H9 (cell line): ENCODE measurements around the gene SH3BP1. TPM values are rescaled to one million over a fixed set of nuclear protein-coding genes. Genes with fewer than 3 reads are reported as not detected.
A peak's percentile ranks its signal among the peaks of the same experiment; 100 is the strongest.

ENCODE experiments used
- DNase-seq: peaks from one replicate; pipeline ENCODE4 v3.0.0-alpha.2; 2017
- H2AFZ ChIP-seq: one replicate; pipeline ENCODE4 v1.6.1; 2013; ENCODE audit warnings: mild to moderate bottlenecking, low read length, control low read depth, moderate library complexity
- H2AK5ac ChIP-seq: 2 replicates; pipeline ENCODE4 v1.6.1; 2013; ENCODE audit warnings: low read length, control low read depth, mixed read lengths; ENCODE audit not compliant: insufficient read length
- H2BK120ac ChIP-seq: one replicate; pipeline ENCODE4 v1.6.1; 2013; ENCODE audit warnings: low read depth, mild to moderate bottlenecking, low read length, control low read depth, inconsistent platforms; ENCODE audit not compliant: poor library complexity, severe bottlenecking
- H2BK12ac ChIP-seq: 2 replicates; pipeline ENCODE4 v1.6.1; 2013; ENCODE audit warnings: low read length, control low read depth, mixed read lengths, low read depth; ENCODE audit not compliant: insufficient read length
- H2BK15ac ChIP-seq: 2 replicates; pipeline ENCODE4 v1.6.1; 2013; ENCODE audit warnings: low read depth, low read length, control low read depth
- H2BK20ac ChIP-seq: one replicate; pipeline ENCODE4 v1.6.1; 2013; ENCODE audit warnings: low read depth, mild to moderate bottlenecking, low read length, control low read depth, inconsistent platforms; ENCODE audit not compliant: poor library complexity, severe bottlenecking
- H2BK5ac ChIP-seq: 2 replicates; pipeline ENCODE4 v1.6.1; 2013; ENCODE audit warnings: low read length, control low read depth, mixed read lengths; ENCODE audit not compliant: insufficient read length
- H3K14ac ChIP-seq: 2 replicates; pipeline ENCODE4 v1.6.1; 2013; ENCODE audit warnings: low read length, control low read depth; ENCODE audit not compliant: insufficient read depth
- H3K18ac ChIP-seq: 2 replicates; pipeline ENCODE4 v1.6.1; 2013; ENCODE audit warnings: low read depth, mild to moderate bottlenecking, mixed read lengths, low read length, control low read depth; ENCODE audit not compliant: insufficient read length
- H3K23ac ChIP-seq: 2 replicates; pipeline ENCODE4 v1.6.1; 2013; ENCODE audit warnings: low read length, control low read depth, mixed read lengths, low read depth; ENCODE audit not compliant: insufficient read length
- H3K23me2 ChIP-seq: 2 replicates; pipeline ENCODE4 v1.6.1; 2013; ENCODE audit warnings: low read depth, mild to moderate bottlenecking, mixed read lengths, low read length, control low read depth; ENCODE audit not compliant: insufficient read length, poor library complexity, severe bottlenecking
- H3K27ac ChIP-seq: 2 replicates; pipeline ENCODE4 v1.5.1; 2013; ENCODE audit warnings: low read length, control low read depth, mixed read lengths, low read depth; ENCODE audit not compliant: insufficient read length
- H3K27me3 ChIP-seq: 2 replicates; pipeline ENCODE4 v1.6.1; 2013; ENCODE audit warnings: low read length, control low read depth, inconsistent platforms; ENCODE audit not compliant: insufficient read depth
- H3K4ac ChIP-seq: 2 replicates; pipeline ENCODE4 v1.6.1; 2013; ENCODE audit warnings: low read depth, mild to moderate bottlenecking, control low read depth, inconsistent platforms, low read length, moderate library complexity
- H3K4me1 ChIP-seq: 2 replicates; pipeline ENCODE4 v1.6.1; 2013; ENCODE audit warnings: low read length, control low read depth, inconsistent platforms; ENCODE audit not compliant: insufficient read depth
- H3K4me2 ChIP-seq: 2 replicates; pipeline ENCODE4 v1.6.1; 2013; ENCODE audit warnings: low read length, control low read depth, mixed read lengths; ENCODE audit not compliant: insufficient read length, insufficient read depth
- H3K56ac ChIP-seq: 2 replicates; pipeline ENCODE4 v1.6.1; 2013; ENCODE audit warnings: low read depth, mild to moderate bottlenecking, mixed read lengths, low read length, control low read depth; ENCODE audit not compliant: insufficient read length
- H3K79me1 ChIP-seq: 2 replicates; pipeline ENCODE4 v1.6.1; 2013; ENCODE audit warnings: low read depth, mild to moderate bottlenecking, moderate library complexity, low read length, control low read depth, inconsistent platforms; ENCODE audit not compliant: insufficient read depth, poor library complexity, severe bottlenecking
- H3K79me2 ChIP-seq: 2 replicates; pipeline ENCODE4 v1.6.1; 2013; ENCODE audit warnings: low read length, control low read depth, inconsistent platforms; ENCODE audit not compliant: insufficient read depth
- H3K9ac ChIP-seq: 2 replicates; pipeline ENCODE4 v1.6.1; 2013; ENCODE audit warnings: low read length, control low read depth, mixed read lengths; ENCODE audit not compliant: insufficient read length; ENCODE audit errors: extremely low read depth
- H3K9me3 ChIP-seq: one replicate; pipeline ENCODE4 v1.6.1; 2013; ENCODE audit warnings: low read depth, low read length, inconsistent platforms; ENCODE audit not compliant: control insufficient read depth
- H3T11ph ChIP-seq: one replicate; pipeline ENCODE4 v1.6.1; 2013; ENCODE audit warnings: mild to moderate bottlenecking, low read length, control low read depth, inconsistent platforms
- H4K20me1 ChIP-seq: one replicate; pipeline ENCODE4 v1.6.1; 2013; ENCODE audit not compliant: control insufficient read depth, insufficient read length, insufficient read depth
- H4K5ac ChIP-seq: 2 replicates; pipeline ENCODE4 v1.6.1; 2013; ENCODE audit warnings: low read depth, mild to moderate bottlenecking, mixed read lengths, low read length, control low read depth; ENCODE audit not compliant: insufficient read length
- H4K8ac ChIP-seq: replicated peaks from 2 replicates; pipeline ENCODE4 v1.6.1; 2013; ENCODE audit warnings: low read length, control low read depth, mixed read lengths, low read depth; ENCODE audit not compliant: insufficient read length
- H4K91ac ChIP-seq: 2 replicates; pipeline ENCODE4 v1.6.1; 2013; ENCODE audit warnings: low read depth, mild to moderate bottlenecking, moderate library complexity, mixed read lengths, low read length, control low read depth; ENCODE audit not compliant: insufficient read length
- H3K27ac Mint-ChIP-seq, 3 experiments: 2 replicates in 2 of 3; 3 replicates in 1 of 3; pipeline ENCODE4 v1.8.0; 2020 to 2021; ENCODE audit warnings: mixed read lengths in 3 of 3, mild to moderate bottlenecking in 1 of 3, moderate library complexity in 1 of 3
- H3K27me3 Mint-ChIP-seq: 2 replicates; pipeline ENCODE4 v1.8.0; 2021; ENCODE audit warnings: low read depth, mild to moderate bottlenecking, moderate library complexity, mixed read lengths
- H3K36me3 Mint-ChIP-seq, 3 experiments: 2 replicates in 2 of 3; 3 replicates in 1 of 3; pipeline ENCODE4 v1.8.0; 2020 to 2021; ENCODE audit warnings: low read depth in 3 of 3, mixed read lengths in 3 of 3; ENCODE audit not compliant: insufficient read depth in 1 of 3
- H3K4me1 Mint-ChIP-seq, 2 experiments: 2 replicates each; pipeline ENCODE4 v1.8.0; 2020; ENCODE audit warnings: mixed read lengths in 2 of 2
- H3K4me3 Mint-ChIP-seq, 2 experiments: 2 replicates in 1 of 2; 3 replicates in 1 of 2; pipeline ENCODE4 v1.8.0; 2020 to 2021; ENCODE audit warnings: mild to moderate bottlenecking in 2 of 2, mixed read lengths in 2 of 2, moderate library complexity in 1 of 2
- H3K9me3 Mint-ChIP-seq, 2 experiments: 2 replicates in 1 of 2; 3 replicates in 1 of 2; pipeline ENCODE4 v1.8.0; 2020; ENCODE audit warnings: mild to moderate bottlenecking in 2 of 2, mixed read lengths in 2 of 2, moderate library complexity in 1 of 2
- WGBS: extraction: QIAGEN DNeasy Blood & Tissue Kit; methylation state at CpG from one replicate; pipeline ENCODE4 v1.1.7; 2013; ENCODE audit warnings: missing lambda C conversion rate, low lambda C conversion rate, mixed read lengths; ENCODE audit not compliant: insufficient read length; ENCODE audit errors: extremely low coverage; 5-methylcytosine and 5-hydroxymethylcytosine counted together
- total RNA-seq: library from RNA; stranded (reverse); gene quantifications from 2 replicates; pipeline ENCODE4 v1.2.1, GENCODE V29; 2021
- TF ChIP-seq, protein P1 (sequence below): fragments of 200-600 bp; sonication (generic); conservative IDR thresholded peaks from 3 replicates; pipeline ENCODE4 v1.8.0; 2021; ENCODE audit warnings: antibody characterized with exemption, mild to moderate bottlenecking

SH3BP1 gene
- total RNA-seq, 1 experiment from 2014 or later = 33.6 TPM

DNA sequence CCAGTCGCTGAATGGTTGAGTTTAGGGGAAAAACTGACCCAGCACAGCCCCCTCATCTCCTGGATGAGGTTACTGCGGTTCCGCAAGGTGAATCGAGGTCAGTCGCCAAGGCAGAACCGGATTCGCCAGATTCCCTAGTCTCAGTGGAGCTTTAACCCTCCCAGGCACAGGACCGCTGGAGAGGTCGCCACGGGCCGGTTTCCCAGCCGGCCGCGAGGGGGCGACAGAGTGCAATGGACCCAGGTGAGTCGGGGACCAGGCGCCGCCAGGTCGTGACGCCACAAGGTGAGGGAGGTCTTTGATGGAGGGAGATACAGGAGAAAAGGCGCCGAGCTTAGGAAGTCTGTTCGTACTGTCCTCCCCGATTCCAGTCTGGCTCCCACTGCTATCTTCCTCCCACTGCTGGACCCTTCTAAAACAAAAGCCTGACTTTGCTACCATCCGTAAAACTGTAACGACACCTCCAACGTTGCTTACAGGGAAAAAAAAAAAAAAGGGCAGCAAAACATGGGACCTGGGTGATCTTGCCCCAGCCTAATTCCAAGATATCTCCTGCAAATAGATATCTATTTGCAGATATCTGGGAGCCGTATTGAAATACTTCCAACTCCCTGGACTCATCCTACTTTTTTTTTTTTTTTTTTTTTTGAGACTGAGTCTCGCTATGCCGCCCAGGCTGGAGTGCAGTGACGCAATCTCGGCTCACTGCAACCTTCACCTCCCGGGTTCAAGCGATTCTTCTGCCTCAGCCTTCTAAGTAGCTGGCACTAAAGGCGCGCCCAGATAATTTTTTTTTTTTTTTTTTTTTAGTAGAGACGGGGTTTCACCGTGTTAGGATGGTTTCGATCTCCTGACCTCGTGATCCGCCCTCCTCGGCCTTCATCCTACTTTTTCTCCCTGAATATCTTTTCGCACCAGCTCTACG lies 32.2 kb upstream of the SH3BP1 start:
- H3K9ac ChIP-seq = peak overlapping the region; percentile 64
- peaks cover 16 to 23% of the 10 kb centered on the region in 2 experiments for H3K4me1 Mint-ChIP-seq

More for the DNA sequence above, 32.2 kb upstream of the SH3BP1 start:
- H3K14ac ChIP-seq = peak overlapping the region; percentile 47; the same call in 1 of the 2 replicates
- H2BK20ac ChIP-seq = no peak overlapping the region
- peak overlapping the region; percentile 87 for H3K18ac ChIP-seq
- Mint-ChIP-seq H3K4me3 (peak overlapping the region; percentile 91), H3K9me3 (no peaks in the 10 kb centered on the region), H3K36me3 (no peaks in the 10 kb centered on the region), H3K27ac (peak overlapping the region in 2 of 3 experiments; percentile 96 to 97; a peak in 5 of 7 replicates), H3K27me3 (peaks cover 8% of the 10 kb centered on the region)
- H4K5ac ChIP-seq = no peak overlapping the region
- no peaks in the 10 kb centered on the region; the same call in 1 of the 2 replicates for H3K79me2 ChIP-seq
- no CpG with 5 or more reads among the region's 44 CpGs for WGBS
- no peak overlapping the region for H4K91ac ChIP-seq
- no peak overlapping the region for H2BK15ac ChIP-seq
- no peak overlapping the region for H2AFZ ChIP-seq
- peak overlapping the region; percentile 88 for H3K27ac ChIP-seq
- no peak overlapping the region for H2BK5ac ChIP-seq
- no peaks in the 10 kb centered on the region for H3K27me3 ChIP-seq
- peaks cover 3% of the 10 kb centered on the region for H3K79me1 ChIP-seq
- H2AK5ac ChIP-seq = no peak overlapping the region
- H3K4me1 ChIP-seq = no peaks in the 10 kb centered on the region
- H4K20me1 ChIP-seq = no peaks in the 10 kb centered on the region
- H3K23ac ChIP-seq = no peak overlapping the region
- DNase-seq = peak; percentile 98
- peaks cover 10% of the 10 kb centered on the region for H3K23me2 ChIP-seq
- H3T11ph ChIP-seq = no peak overlapping the region
- H4K8ac ChIP-seq = no peak overlapping the region
- no peaks in the 10 kb centered on the region for H3K9me3 ChIP-seq
- peak overlapping the region; percentile 83 for H3K4me2 ChIP-seq
- no peak overlapping the region for H3K56ac ChIP-seq
- no peak overlapping the region; the same call in 1 of the 2 replicates for H3K4ac ChIP-seq
- H2BK120ac ChIP-seq = no peak overlapping the region
- H2BK12ac ChIP-seq = no peak overlapping the region
- TF ChIP-seq, protein P1, sequence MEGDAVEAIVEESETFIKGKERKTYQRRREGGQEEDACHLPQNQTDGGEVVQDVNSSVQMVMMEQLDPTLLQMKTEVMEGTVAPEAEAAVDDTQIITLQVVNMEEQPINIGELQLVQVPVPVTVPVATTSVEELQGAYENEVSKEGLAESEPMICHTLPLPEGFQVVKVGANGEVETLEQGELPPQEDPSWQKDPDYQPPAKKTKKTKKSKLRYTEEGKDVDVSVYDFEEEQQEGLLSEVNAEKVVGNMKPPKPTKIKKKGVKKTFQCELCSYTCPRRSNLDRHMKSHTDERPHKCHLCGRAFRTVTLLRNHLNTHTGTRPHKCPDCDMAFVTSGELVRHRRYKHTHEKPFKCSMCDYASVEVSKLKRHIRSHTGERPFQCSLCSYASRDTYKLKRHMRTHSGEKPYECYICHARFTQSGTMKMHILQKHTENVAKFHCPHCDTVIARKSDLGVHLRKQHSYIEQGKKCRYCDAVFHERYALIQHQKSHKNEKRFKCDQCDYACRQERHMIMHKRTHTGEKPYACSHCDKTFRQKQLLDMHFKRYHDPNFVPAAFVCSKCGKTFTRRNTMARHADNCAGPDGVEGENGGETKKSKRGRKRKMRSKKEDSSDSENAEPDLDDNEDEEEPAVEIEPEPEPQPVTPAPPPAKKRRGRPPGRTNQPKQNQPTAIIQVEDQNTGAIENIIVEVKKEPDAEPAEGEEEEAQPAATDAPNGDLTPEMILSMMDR = peak; percentile 100
